Measurements from ENCODE around the gene TENT4B. TPM values are rescaled to one million over a fixed set of nuclear protein-coding genes. Genes with fewer than 3 reads are reported as not detected.
"Not testable (repeated sequence)": the region's sequence is repeated elsewhere in the genome, so short reads cannot be mapped to it uniquely, and the experiment has no call there.

The TENT4B gene
- total RNA-seq, 4 donors from 2014 or later: 5.9 to 24.7 (median 12.7) TPM

GRCh38 chr16:50121721-50122445 is 31.2 kb upstream of the TENT4B start:
- intact Hi-C loops (cut with DNase I; ENCODE audit: low total_unique reads): no loop called here
- no peaks in the 10 kb centered on the region for H3K27me3 ChIP-seq
- no peak overlapping the region for H3K27ac ChIP-seq
- DNase-seq: no peak
- no peaks in the 10 kb centered on the region for H3K36me3 ChIP-seq
- no peaks in the 10 kb centered on the region for H3K4me1 ChIP-seq
- H3K9me3 ChIP-seq: no peaks in the 10 kb centered on the region
- no peak overlapping the region for H3K4me3 ChIP-seq
- TF ChIP-seq CTCF (IDR thresholded peaks at IDR 0.05) (no peak), POLR2A (IDR thresholded peaks at IDR 0.05) (no peak)

- no peak overlapping the region for H3K27ac ChIP-seq
- H3K9me3 ChIP-seq: no peaks in the 10 kb centered on the region
- H3K27me3 ChIP-seq: no peaks in the 10 kb centered on the region
- intact Hi-C loops (cut with DNase I; ENCODE audit: low total_unique reads): no loop called here
- TF ChIP-seq POLR2A (IDR thresholded peaks at IDR 0.05) (no peak), CTCF (IDR thresholded peaks at IDR 0.05) (no peak)
- H3K4me3 ChIP-seq: no peak overlapping the region
- H3K36me3 ChIP-seq: no peaks in the 10 kb centered on the region
- no peak for DNase-seq
- no peaks in the 10 kb centered on the region for H3K4me1 ChIP-seq
Observed at GRCh38 chr16:50123417-50123816, 29.7 kb upstream of the TENT4B start.

DNA sequence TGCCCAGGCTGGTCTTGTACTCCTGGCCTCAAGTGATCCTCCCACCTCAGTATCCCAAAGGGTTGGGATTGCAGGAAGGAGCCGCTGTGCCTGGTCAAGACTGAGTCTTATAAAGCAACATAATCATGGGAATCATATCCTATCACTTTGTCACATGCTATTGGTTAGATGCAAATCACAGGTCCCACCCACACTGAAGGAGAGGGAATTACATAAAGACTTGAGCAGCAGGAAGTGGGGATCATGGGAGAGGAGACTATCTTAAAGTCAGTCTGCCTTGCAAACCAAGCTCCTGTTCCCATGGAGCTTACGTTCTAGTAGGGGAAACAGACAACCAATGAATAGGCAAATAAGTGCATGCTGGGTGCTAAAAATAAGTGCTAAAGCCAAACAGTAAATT is 28.3 kb upstream of the TENT4B start:
- no peak overlapping the region for H3K4me3 ChIP-seq
- no peak for DNase-seq
- H3K36me3 ChIP-seq: no peaks in the 10 kb centered on the region
- H3K9me3 ChIP-seq: no peaks in the 10 kb centered on the region
- intact Hi-C loops (cut with DNase I; ENCODE audit: low total_unique reads): no loop called here
- no peaks in the 10 kb centered on the region for H3K27me3 ChIP-seq
- TF ChIP-seq CTCF (IDR thresholded peaks at IDR 0.05): no peak
- TF ChIP-seq POLR2A (IDR thresholded peaks at IDR 0.05): no peak
- H3K4me1 ChIP-seq: no peaks in the 10 kb centered on the region
- no peak overlapping the region for H3K27ac ChIP-seq

GRCh38 chr16:50126183-50126582 is 26.9 kb upstream of the TENT4B start:
- DNase-seq: no peak
- H3K4me1 ChIP-seq: no peaks in the 10 kb centered on the region
- H3K9me3 ChIP-seq: no peaks in the 10 kb centered on the region
- TF ChIP-seq CTCF (IDR thresholded peaks at IDR 0.05): no peak
- TF ChIP-seq POLR2A (IDR thresholded peaks at IDR 0.05): no peak
- no peaks in the 10 kb centered on the region for H3K27me3 ChIP-seq
- no peak overlapping the region for H3K4me3 ChIP-seq
- H3K36me3 ChIP-seq: no peaks in the 10 kb centered on the region
- H3K27ac ChIP-seq: no peak overlapping the region
- intact Hi-C loops (cut with DNase I; ENCODE audit: low total_unique reads): no loop called here

DNA sequence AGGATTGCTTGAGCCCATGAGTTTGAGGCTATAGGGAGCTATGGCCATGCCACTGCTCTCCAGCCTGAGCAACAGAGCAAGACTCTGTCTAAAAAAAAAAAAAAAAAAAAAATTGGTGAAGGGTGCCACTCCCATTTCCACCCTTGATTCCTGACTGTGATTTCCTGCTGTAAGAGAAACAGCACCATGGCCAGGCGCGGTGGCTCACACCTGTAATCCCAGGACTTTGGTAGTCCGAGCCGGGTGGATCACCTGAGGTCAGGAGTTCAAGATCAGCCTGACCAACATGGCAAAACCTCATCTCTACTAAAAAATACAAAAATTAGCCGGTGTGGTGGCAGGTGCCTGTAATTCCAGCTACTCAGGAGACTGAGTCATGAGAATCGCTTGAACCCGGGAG is 20.5 kb upstream of the TENT4B start:
- intact Hi-C loops (cut with DNase I; ENCODE audit: low total_unique reads); H3K4me3 ChIP-seq; DNase-seq; H3K27me3 ChIP-seq; H3K4me1 ChIP-seq; H3K9me3 ChIP-seq; H3K27ac ChIP-seq; H3K36me3 ChIP-seq: not testable (repeated sequence)

GRCh38 chr16:50133214-50133613 is 19.9 kb upstream of the TENT4B start:
- DNase-seq: no peak
- Histone ChIP-seq H3K27ac (no peak overlapping the region), H3K9me3 (no peaks in the 10 kb centered on the region), H3K4me3 (no peak overlapping the region), H3K36me3 (no peaks in the 10 kb centered on the region), H3K27me3 (no peaks in the 10 kb centered on the region), H3K4me1 (no peaks in the 10 kb centered on the region)
- TF ChIP-seq CTCF (IDR thresholded peaks at IDR 0.05): no peak
- no peak for TF ChIP-seq POLR2A (IDR thresholded peaks at IDR 0.05)
- intact Hi-C loops (cut with DNase I; ENCODE audit: low total_unique reads): no loop called here
